A549 (cell line): ENCODE measurements around the gene CD163L1. TPM values are rescaled to one million over a fixed set of nuclear protein-coding genes. Genes with fewer than 3 reads are reported as not detected.

ENCODE experiments used
- ATAC-seq, 2 experiments: fragments of 200-7000 bp in 1 of 2; fragments of >200 bp in 1 of 2; cut with Nextera tagmentation in 1 of 2; cut with Tn5 transposase in 1 of 2; 3 replicates each; pipeline versions ENCODE4 v1.8.0 to v1.9.1; 2018 to 2020; ENCODE audit warnings: mild to moderate bottlenecking in 1 of 2, moderate library complexity in 1 of 2
- CTCF ChIA-PET: fragments of 300-600 bp; sonication (Branson Sonifier 250); formaldehyde crosslinking; extraction: SDS; loops from one replicate; lab custom pipeline; 2021; ENCODE audit warnings: antibody characterized with exemption, inconsistent platforms; lab: Yijun Ruan, JAX
- POLR2A ChIA-PET: fragments of 350-600 bp; formaldehyde crosslinking; extraction: SDS; loops from one replicate; lab custom pipeline; 2021; ENCODE audit warnings: antibody characterized with exemption, inconsistent platforms; lab: Yijun Ruan, JAX
- DNase-seq, 2 experiments: peaks; one replicate each; pipeline versions ENCODE4 v3.0.0 to v3.0.0-alpha.2; 2011 to 2016; ENCODE audit warnings: low read depth in 1 of 2, low spot score in 1 of 2
- FAIRE-seq: peaks from 2 replicates; lab custom pipeline; 2011; peaks lifted over from hg19 to GRCh38; lab: Jason Lieb, UNC
- H3K27ac ChIP-seq, 2 experiments: fragments of >200 bp; sonication (Bioruptor Twin); formaldehyde crosslinking; 3 replicates each; pipeline ENCODE4 v1.5.1; 2016 to 2017
- H3K4me1 ChIP-seq: fragments of >200 bp; sonication (Bioruptor Twin); formaldehyde crosslinking; 3 replicates; pipeline ENCODE4 v1.6.1; 2016
- H3K4me2 ChIP-seq: fragments of >200 bp; sonication (Bioruptor Twin); formaldehyde crosslinking; 3 replicates; pipeline ENCODE4 v1.6.1; 2016
- H3K4me3 ChIP-seq: fragments of >200 bp; sonication (Bioruptor Twin); formaldehyde crosslinking; 3 replicates; pipeline ENCODE4 v1.5.1; 2016
- H3K9me3 ChIP-seq: fragments of >200 bp; sonication (Bioruptor Twin); formaldehyde crosslinking; 3 replicates; pipeline ENCODE4 v1.6.1; 2016
- ATOH8 ChIP-seq: fragments of 250-450 bp; sonication (Bioruptor Pico); IDR thresholded peaks from 2 replicates; pipeline ENCODE4 v1.5.0; 2020; ENCODE audit warnings: low read depth, mild to moderate bottlenecking, moderate library complexity
- CBX8 ChIP-seq: fragments of 200-600 bp; sonication (generic); IDR thresholded peaks from 2 replicates; pipeline ENCODE4 v1.6.1; 2016
- CEBPB ChIP-seq, 2 experiments: fragments of >200 bp in 1 of 2; sonication (Bioruptor Twin) in 1 of 2; formaldehyde crosslinking in 1 of 2; IDR thresholded peaks; 2 replicates each; pipeline ENCODE4 v1.6.1; 2012 to 2016
- CTCF ChIP-seq: fragments of >200 bp; sonication (Bioruptor Twin); formaldehyde crosslinking; IDR thresholded peaks from 3 replicates; pipeline ENCODE4 v1.5.1; 2016
- EP300 ChIP-seq, 2 experiments: fragments of >200 bp; sonication (Bioruptor Twin); formaldehyde crosslinking; IDR thresholded peaks; 2 replicates in 1 of 2; 3 replicates in 1 of 2; pipeline ENCODE4 v1.6.1; 2016 to 2017
- ESRRA ChIP-seq: fragments of 150-350 bp; IDR thresholded peaks from 2 replicates; pipeline ENCODE4 v1.6.1; 2014; ENCODE audit warnings: mild to moderate bottlenecking, low read length, borderline replicate concordance
- FOSL2 ChIP-seq, 2 experiments: fragments of 450-650 bp in 1 of 2; fragments of >200 bp in 1 of 2; sonication (Bioruptor Twin) in 1 of 2; formaldehyde crosslinking; IDR thresholded peaks; 2 replicates each; pipeline versions ENCODE4 v1.5.0 to v1.6.1; 2016 to 2020; ENCODE audit warnings: mild to moderate bottlenecking in 1 of 2, moderate library complexity in 1 of 2
- FOXS1 ChIP-seq: fragments of 250-450 bp; sonication (Bioruptor Pico); IDR thresholded peaks from 2 replicates; pipeline ENCODE4 v1.5.0; 2020; ENCODE audit warnings: mild to moderate bottlenecking, moderate library complexity
- GATA3 ChIP-seq: IDR thresholded peaks from 2 replicates; pipeline ENCODE4 v1.6.1; 2012; ENCODE audit warnings: borderline replicate concordance
- HDAC2 ChIP-seq: fragments of 200-600 bp; sonication (generic); IDR thresholded peaks from 2 replicates; pipeline ENCODE4 v1.6.1; 2016
- MAZ ChIP-seq: fragments of 150-350 bp; IDR thresholded peaks from 2 replicates; pipeline ENCODE4 v1.6.1; 2014; ENCODE audit warnings: antibody characterized with exemption, low read depth, low read length, borderline replicate concordance
- NPAS2 ChIP-seq: fragments of 250-450 bp; sonication (Bioruptor Pico); IDR thresholded peaks from 2 replicates; pipeline ENCODE4 v1.8.0; 2022; ENCODE audit warnings: mild to moderate bottlenecking, moderate library complexity, borderline replicate concordance
- PBX3 ChIP-seq: IDR thresholded peaks from 2 replicates; pipeline ENCODE4 v1.6.1; 2012
- PHF8 ChIP-seq: fragments of 200-600 bp; sonication (generic); IDR thresholded peaks from 2 replicates; pipeline ENCODE4 v1.6.1; 2016; ENCODE audit warnings: low read depth, mild to moderate bottlenecking, antibody characterized with exemption, moderate library complexity, borderline replicate concordance
- POLR2AphosphoS2 ChIP-seq: conservative IDR thresholded peaks from 2 replicates; pipeline ENCODE4 v1.6.1; 2012; ENCODE audit warnings: low read length, improper control_type of control experiment, inconsistent platforms
- RARB ChIP-seq: fragments of 250-450 bp; sonication (Bioruptor Pico); IDR thresholded peaks from 2 replicates; pipeline ENCODE4 v1.8.0; 2021; ENCODE audit warnings: mild to moderate bottlenecking, moderate library complexity
- RFX5 ChIP-seq: fragments of 450-650 bp; IDR thresholded peaks from 2 replicates; pipeline ENCODE4 v1.7.1; 2014; ENCODE audit warnings: antibody characterized with exemption, mild to moderate bottlenecking, moderate library complexity
- SMC3 ChIP-seq: fragments of >200 bp; sonication (Bioruptor Twin); formaldehyde crosslinking; IDR thresholded peaks from 3 replicates; pipeline ENCODE4 v1.6.1; 2018; ENCODE audit warnings: inconsistent platforms
- TP53 ChIP-seq: fragments of 250-450 bp; sonication (Bioruptor Pico); IDR thresholded peaks from 2 replicates; pipeline ENCODE4 v1.5.0; 2021; ENCODE audit warnings: mild to moderate bottlenecking, moderate library complexity
- WGBS: methylation state at CpG from one replicate; pipeline ENCODE4 v1.1.6; 2017; ENCODE audit errors: missing lambda C conversion rate; 5-methylcytosine and 5-hydroxymethylcytosine counted together
- polyA plus RNA-seq, 4 experiments: library from polyadenylated mRNA; depleted of rRNA in 3 of 4; stranded (reverse); fragments of >200 nt; fragmentation: RNase III in 1 of 4; extraction: RNeasy Plus Mini Kit Qiagen cat#74134 plus additional on column Dnase treatment in 1 of 4; gene quantifications; 2 replicates in 3 of 4; 3 replicates in 1 of 4; pipeline ENCODE4 v1.2.3, GENCODE V29; 2011 to 2017
- TF ChIP-seq, protein P1 (sequence below): IDR thresholded peaks from 2 replicates; pipeline ENCODE4 v1.6.1; 2012; ENCODE audit warnings: low read depth, borderline replicate concordance
- TF ChIP-seq, protein P2 (sequence below): IDR thresholded peaks from 2 replicates; pipeline ENCODE4 v1.6.1; 2012

The CD163L1 gene
- polyA plus RNA-seq, 2 of the 4 experiments (the other 2 are of a cell fraction), result 0.22 to 0.44 TPM

GRCh38 chr12:7354529-7354928 is 89.4 kb downstream of the CD163L1 start:
- DNase-seq (no peak), FAIRE-seq (no peak), ATAC-seq (no peak)
- CTCF ChIA-PET, result no interaction called here
- no peak for TF ChIP-seq PHF8
- no peak for TF ChIP-seq GATA3
- no peak for TF ChIP-seq ESRRA
- no peak for TF ChIP-seq PBX3
- TF ChIP-seq EP300 (IDR thresholded peaks at IDR 0.05), result no peak
- no peak for TF ChIP-seq HDAC2
- no peak for TF ChIP-seq SMC3
- TF ChIP-seq MAZ, result no peak
- no peak for TF ChIP-seq CEBPB (IDR thresholded peaks at IDR 0.05)
- no peak for TF ChIP-seq FOSL2 (IDR thresholded peaks at IDR 0.05)
- no peak for TF ChIP-seq FOSL2 (CRISPR knock-in tag; IDR thresholded peaks at IDR 0.05)
- no peak for TF ChIP-seq RFX5
- TF ChIP-seq, protein P1, sequence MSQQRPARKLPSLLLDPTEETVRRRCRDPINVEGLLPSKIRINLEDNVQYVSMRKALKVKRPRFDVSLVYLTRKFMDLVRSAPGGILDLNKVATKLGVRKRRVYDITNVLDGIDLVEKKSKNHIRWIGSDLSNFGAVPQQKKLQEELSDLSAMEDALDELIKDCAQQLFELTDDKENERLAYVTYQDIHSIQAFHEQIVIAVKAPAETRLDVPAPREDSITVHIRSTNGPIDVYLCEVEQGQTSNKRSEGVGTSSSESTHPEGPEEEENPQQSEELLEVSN, result no peak
- no peak for TF ChIP-seq CTCF
- POLR2A ChIA-PET, result no interaction called here
- Histone ChIP-seq H3K4me2 (no peak overlapping the region), H3K9me3 (no peaks in the 10 kb centered on the region), H3K27ac (no peak overlapping the region), H3K4me1 (no peaks in the 10 kb centered on the region), H3K4me3 (no peak overlapping the region)
- WGBS, result 38% methylated on average over 4 of the region's 4 CpGs

DNA sequence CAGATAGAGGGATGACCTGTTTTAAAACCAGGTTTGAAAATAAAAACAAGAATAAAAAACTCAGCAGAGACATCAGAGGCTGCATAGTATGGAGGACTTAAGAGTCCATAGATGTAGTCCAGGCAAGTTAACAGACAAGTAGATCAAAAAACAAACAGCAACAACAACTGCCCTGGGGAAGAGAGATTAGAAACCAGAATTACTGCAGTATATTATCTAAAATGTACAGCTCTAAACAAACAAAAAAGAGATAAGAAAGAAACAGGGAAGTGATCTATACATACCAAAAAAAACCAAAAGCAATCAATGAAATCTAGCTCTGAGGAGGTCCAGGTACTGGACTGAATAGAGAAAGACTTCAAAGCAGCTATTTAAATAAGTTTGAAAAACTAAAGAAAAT is 91.3 kb downstream of the CD163L1 start:
- CTCF ChIA-PET, result no interaction called here
- TF ChIP-seq RARB, result no peak
- TF ChIP-seq NPAS2, result no peak
- TF ChIP-seq CBX8, result no peak
- TF ChIP-seq SMC3, result no peak
- TF ChIP-seq RFX5, result no peak
- no peak for TF ChIP-seq EP300 (IDR thresholded peaks at IDR 0.05)
- TF ChIP-seq FOXS1 (CRISPR knock-in tag), result no peak
- TF ChIP-seq, protein P2, sequence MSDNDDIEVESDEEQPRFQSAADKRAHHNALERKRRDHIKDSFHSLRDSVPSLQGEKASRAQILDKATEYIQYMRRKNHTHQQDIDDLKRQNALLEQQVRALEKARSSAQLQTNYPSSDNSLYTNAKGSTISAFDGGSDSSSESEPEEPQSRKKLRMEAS, result no peak
- TF ChIP-seq, all 56 proteins: peak for 0
- no peaks in the 10 kb centered on the region for H3K9me3 ChIP-seq
- no peak for DNase-seq
- H3K4me3 ChIP-seq, result no peak overlapping the region
- H3K4me1 ChIP-seq, result no peaks in the 10 kb centered on the region
- H3K4me2 ChIP-seq, result no peak overlapping the region
- no peak for FAIRE-seq
- POLR2A ChIA-PET, result no interaction called here
- H3K27ac ChIP-seq, result no peak overlapping the region
- ATAC-seq, result no peak

GRCh38 chr12:7351177-7351576 is 92.8 kb downstream of the CD163L1 start:
- no peaks in the 10 kb centered on the region for H3K9me3 ChIP-seq
- no peak overlapping the region for H3K27ac ChIP-seq
- H3K4me3 ChIP-seq, result no peak overlapping the region
- ATAC-seq (no peak), FAIRE-seq (no peak), DNase-seq (no peak)
- ChIA-PET CTCF (no interaction called here), POLR2A (interaction anchor here (0.6 kb wide), 1 partner anchor 585 kb away, joined by 4 read pairs; no protein-coding TSS in a partner anchor)
- TF ChIP-seq ATOH8 (CRISPR knock-in tag), result no peak
- no peak for TF ChIP-seq POLR2AphosphoS2
- TF ChIP-seq RARB, result no peak
- no peak for TF ChIP-seq TP53 (CRISPR knock-in tag)
- TF ChIP-seq MAZ, result no peak
- no peaks in the 10 kb centered on the region for H3K4me1 ChIP-seq
- WGBS, result 3% methylated on average over 2 of the region's 2 CpGs
- H3K4me2 ChIP-seq, result no peak overlapping the region
